DND-41 (cell line): Measurements from ENCODE around the gene OTUD1.

Experiments
- ATAC-seq: fragments of 200-7000 bp; cut with Tn5 transposase; 3 replicates; pipeline ENCODE4 v1.9.1; 2021; ENCODE audit warnings: low read depth; ENCODE audit not compliant: insufficient read depth
- DNase-seq: peaks from one replicate; pipeline ENCODE4 v3.0.0-alpha.2; 2020
- H2AFZ ChIP-seq: 2 replicates; pipeline ENCODE4 v1.6.0; 2012; ENCODE audit warnings: low read depth, low read length
- H3K27ac ChIP-seq: 2 replicates; pipeline ENCODE4 v1.5.1; 2012; ENCODE audit warnings: low read length, inconsistent platforms
- H3K27me3 ChIP-seq: fragments of 200-600 bp; sonication (generic); 2 replicates; pipeline ENCODE4 v1.6.0; 2012; ENCODE audit warnings: low read length, mild to moderate bottlenecking, inconsistent platforms; ENCODE audit not compliant: insufficient read depth, poor library complexity
- H3K36me3 ChIP-seq: 2 replicates; pipeline ENCODE4 v1.5.1; 2012; ENCODE audit warnings: low read length, inconsistent platforms; ENCODE audit not compliant: insufficient read depth
- H3K4me1 ChIP-seq: 2 replicates; pipeline ENCODE4 v1.5.1; 2012; ENCODE audit warnings: mild to moderate bottlenecking, low read length; ENCODE audit not compliant: insufficient read depth
- H3K4me2 ChIP-seq: 2 replicates; pipeline ENCODE4 v1.6.0; 2012; ENCODE audit warnings: mild to moderate bottlenecking, moderate library complexity, low read length, inconsistent platforms; ENCODE audit not compliant: insufficient read depth
- H3K4me3 ChIP-seq, 2 experiments: fragments of 200-600 bp in 1 of 2; shearing (Covaris generic) in 1 of 2; 2 replicates each; pipeline ENCODE4 v1.5.1; 2012 to 2016; ENCODE audit warnings: inconsistent platforms in 2 of 2, low read length in 2 of 2, mild to moderate bottlenecking in 2 of 2, low read depth in 1 of 2, moderate library complexity in 1 of 2
- H3K79me2 ChIP-seq: 2 replicates; pipeline ENCODE4 v1.6.0; 2012; ENCODE audit warnings: low read length, inconsistent platforms; ENCODE audit not compliant: insufficient read depth
- H3K9ac ChIP-seq: 2 replicates; pipeline ENCODE4 v1.6.0; 2012; ENCODE audit warnings: low read depth, mild to moderate bottlenecking, inconsistent platforms, low read length, moderate library complexity
- H3K9me3 ChIP-seq: 2 replicates; pipeline ENCODE4 v1.5.1; 2012; ENCODE audit warnings: low read length, moderate library complexity, mild to moderate bottlenecking, inconsistent platforms; ENCODE audit not compliant: insufficient read depth, severe bottlenecking
- H4K20me1 ChIP-seq: 2 replicates; pipeline ENCODE4 v1.6.0; 2012; ENCODE audit warnings: low read length; ENCODE audit not compliant: insufficient read depth
- CTCF ChIP-seq: IDR thresholded peaks from 2 replicates; pipeline ENCODE4 v1.5.1; 2012; ENCODE audit warnings: borderline replicate concordance, low read length, moderate library complexity, mild to moderate bottlenecking; ENCODE audit not compliant: poor library complexity, severe bottlenecking; ENCODE audit errors: extremely low read depth
- EZH2 ChIP-seq: IDR thresholded peaks from 3 replicates; pipeline ENCODE4 v1.6.1; 2012; ENCODE audit warnings: borderline replicate concordance, low read depth, mild to moderate bottlenecking, moderate library complexity, low read length, inconsistent platforms; ENCODE audit not compliant: severe bottlenecking

The OTUD1 gene

GRCh38 chr10:23395017-23395416, 43.9 kb upstream of the OTUD1 start:
- no peaks in the 10 kb centered on the region for H3K4me1 ChIP-seq
- H3K36me3 ChIP-seq, result no peaks in the 10 kb centered on the region
- no peaks in the 10 kb centered on the region for H3K27me3 ChIP-seq
- DNase-seq, result no peak
- no peak overlapping the region for H3K27ac ChIP-seq
- ATAC-seq, result no peak
- H3K4me3 ChIP-seq, result no peak overlapping the region
- H2AFZ ChIP-seq, result no peak overlapping the region
- no peaks in the 10 kb centered on the region for H3K9me3 ChIP-seq
- no peaks in the 10 kb centered on the region for H3K79me2 ChIP-seq
- no peak overlapping the region for H3K4me2 ChIP-seq
- H3K9ac ChIP-seq, result no peak overlapping the region
- H4K20me1 ChIP-seq, result no peaks in the 10 kb centered on the region
- TF ChIP-seq EZH2 (no peak), CTCF (no peak)

- H3K27me3 ChIP-seq, result no peaks in the 10 kb centered on the region
- H3K36me3 ChIP-seq, result no peaks in the 10 kb centered on the region
- H3K9me3 ChIP-seq, result no peaks in the 10 kb centered on the region
- DNase-seq, result no peak
- H3K9ac ChIP-seq, result no peak overlapping the region
- H4K20me1 ChIP-seq, result no peaks in the 10 kb centered on the region
- H3K4me1 ChIP-seq, result no peaks in the 10 kb centered on the region
- no peak overlapping the region for H2AFZ ChIP-seq
- no peaks in the 10 kb centered on the region for H3K79me2 ChIP-seq
- no peak for ATAC-seq
- H3K27ac ChIP-seq, result no peak overlapping the region
- TF ChIP-seq CTCF (no peak), EZH2 (no peak)
- no peak overlapping the region for H3K4me3 ChIP-seq
- no peak overlapping the region for H3K4me2 ChIP-seq
Measured at GRCh38 chr10:23396695-23397094, 42.2 kb upstream of the OTUD1 start.

- no peak for DNase-seq
- Histone ChIP-seq H4K20me1 (no peaks in the 10 kb centered on the region), H3K27ac (no peak overlapping the region), H3K36me3 (no peaks in the 10 kb centered on the region), H3K27me3 (no peaks in the 10 kb centered on the region), H3K9me3 (no peaks in the 10 kb centered on the region), H3K9ac (no peak overlapping the region), H3K79me2 (no peaks in the 10 kb centered on the region), H3K4me1 (no peaks in the 10 kb centered on the region), H3K4me3 (no peak overlapping the region), H2AFZ (no peak overlapping the region), H3K4me2 (no peak overlapping the region)
- no peak for ATAC-seq
- no peak for TF ChIP-seq CTCF
- TF ChIP-seq EZH2, result no peak
Measured at GRCh38 chr10:23399701-23400144, 39.2 kb upstream of the OTUD1 start.

- Histone ChIP-seq H3K79me2 (no peaks in the 10 kb centered on the region), H3K4me1 (no peaks in the 10 kb centered on the region), H3K36me3 (no peaks in the 10 kb centered on the region), H4K20me1 (no peaks in the 10 kb centered on the region), H2AFZ (no peak overlapping the region), H3K4me3 (no peak overlapping the region), H3K4me2 (no peak overlapping the region), H3K9ac (no peak overlapping the region), H3K9me3 (no peaks in the 10 kb centered on the region), H3K27me3 (no peaks in the 10 kb centered on the region), H3K27ac (no peak overlapping the region)
- DNase-seq, result no peak
- TF ChIP-seq EZH2, result no peak
- TF ChIP-seq CTCF, result no peak
- no peak for ATAC-seq
Measured at GRCh38 chr10:23402856-23403255, 36.0 kb upstream of the OTUD1 start.
